H1 (cell line): ENCODE measurements around the gene GNS. TPM values are rescaled to one million over a fixed set of nuclear protein-coding genes. Genes with fewer than 3 reads are reported as not detected.
A peak's percentile ranks its signal among the peaks of the same experiment; 100 is the strongest.

Experiments used
- CTCF ChIA-PET: fragments of 300-600 bp; sonication (Branson Sonifier 250); formaldehyde crosslinking; loops from one replicate; lab custom pipeline; 2021; ENCODE audit not compliant: partially characterized antibody; lab: Charles Lee
- POLR2A ChIA-PET: fragments of 300-600 bp; sonication (Branson Sonifier 250); formaldehyde crosslinking; loops from one replicate; lab custom pipeline; 2021; ENCODE audit warnings: inconsistent platforms; ENCODE audit not compliant: partially characterized antibody; lab: Charles Lee
- DNase-seq, 2 experiments: peaks; one replicate each; pipeline versions ENCODE4 v3.0.0 to v3.0.0-alpha.2; 2010 to 2022; ENCODE audit warnings: low spot score in 2 of 2, low read depth in 1 of 2, mixed read lengths in 1 of 2
- FAIRE-seq: peaks from 2 replicates; lab custom pipeline; 2011; peaks lifted over from hg19 to GRCh38; lab: Jason Lieb, UNC
- H2AFZ ChIP-seq: 2 replicates; pipeline ENCODE4 v1.8.1; 2012; ENCODE audit warnings: low read length, inconsistent platforms
- H2AK5ac ChIP-seq: 2 replicates; pipeline ENCODE4 v1.6.1; 2013; ENCODE audit warnings: low read depth, low read length
- H2BK120ac ChIP-seq: replicated peaks from 2 replicates; pipeline ENCODE3; 2013; ENCODE audit warnings: low read depth, low read length, inconsistent platforms
- H2BK12ac ChIP-seq: 2 replicates; pipeline ENCODE4 v1.6.1; 2013; ENCODE audit warnings: low read depth, low read length
- H2BK15ac ChIP-seq: 2 replicates; pipeline ENCODE4 v1.6.1; 2013; ENCODE audit warnings: low read length
- H2BK20ac ChIP-seq: 2 replicates; pipeline ENCODE4 v1.6.1; 2013; ENCODE audit warnings: low read length
- H2BK5ac ChIP-seq: 2 replicates; pipeline ENCODE4 v1.6.1; 2013; ENCODE audit warnings: low read depth, low read length
- H3K14ac ChIP-seq: 2 replicates; pipeline ENCODE4 v1.6.1; 2013; ENCODE audit warnings: inconsistent platforms; ENCODE audit not compliant: insufficient read length
- H3K18ac ChIP-seq: 2 replicates; pipeline ENCODE4 v1.6.1; 2013; ENCODE audit warnings: low read length; ENCODE audit errors: extremely low read depth
- H3K23ac ChIP-seq: 2 replicates; pipeline ENCODE4 v1.6.1; 2013; ENCODE audit warnings: inconsistent platforms; ENCODE audit not compliant: insufficient read length
- H3K23me2 ChIP-seq: 2 replicates; pipeline ENCODE4 v1.6.1; 2013; ENCODE audit warnings: low read depth, low read length
- H3K27ac ChIP-seq: 2 replicates; pipeline ENCODE4 v1.6.1; 2011; ENCODE audit warnings: low read depth, low read length, inconsistent platforms
- H3K27me3 ChIP-seq, 4 experiments: replicated peaks in 1 of 4; 1 replicate in 1 of 4; 2 replicates in 3 of 4; pipeline versions ENCODE4 v1.6.1 to v1.8.1; 2011 to 2013; ENCODE audit warnings: low read length in 3 of 4, mild to moderate bottlenecking in 3 of 4, inconsistent platforms in 2 of 4, mixed read lengths in 2 of 4, moderate library complexity in 1 of 4; ENCODE audit not compliant: control insufficient read depth in 3 of 4, insufficient read depth in 3 of 4; ENCODE audit errors: extremely low read depth in 1 of 4
- H3K36me3 ChIP-seq, 4 experiments: 2 replicates each; pipeline versions ENCODE4 v1.6.1 to v1.8.1; 2011 to 2013; ENCODE audit warnings: mild to moderate bottlenecking in 4 of 4, low read length in 3 of 4, moderate library complexity in 2 of 4, control low read depth in 1 of 4, inconsistent platforms in 1 of 4; ENCODE audit not compliant: insufficient read depth in 4 of 4, control insufficient read depth in 2 of 4
- H3K4ac ChIP-seq: replicated peaks from 2 replicates; pipeline ENCODE3; 2013; ENCODE audit warnings: low read length, low read depth, mixed read lengths, inconsistent platforms; ENCODE audit not compliant: insufficient read length
- H3K4me1 ChIP-seq, 4 experiments: replicated peaks in 1 of 4; 1 replicate in 1 of 4; 2 replicates in 3 of 4; pipeline versions ENCODE4 v1.6.1 to v1.8.1; 2011 to 2013; ENCODE audit warnings: low read length in 3 of 4, inconsistent platforms in 2 of 4, mixed read lengths in 1 of 4; ENCODE audit not compliant: insufficient read depth in 4 of 4, control insufficient read depth in 3 of 4
- H3K4me2 ChIP-seq, 2 experiments: 2 replicates each; pipeline versions ENCODE4 v1.6.1 to v1.8.1; 2011 to 2013; ENCODE audit warnings: low read depth in 2 of 2, low read length in 2 of 2, control low read depth in 1 of 2, inconsistent platforms in 1 of 2, mild to moderate bottlenecking in 1 of 2; ENCODE audit not compliant: insufficient read depth in 1 of 2
- H3K4me3 ChIP-seq, 4 experiments: fragments of 200-600, 300-600 bp in 1 of 4; sonication (generic), shearing (Covaris generic), sonication (Bioruptor Twin) in 1 of 4; 2 replicates each; pipeline versions ENCODE4 v1.5.1 to v1.8.1; 2011 to 2016; ENCODE audit warnings: low read length in 4 of 4, low read depth in 3 of 4, control low read depth in 2 of 4, inconsistent platforms in 2 of 4, mild to moderate bottlenecking in 2 of 4, mixed read lengths in 1 of 4, moderate library complexity in 1 of 4; ENCODE audit not compliant: insufficient read depth in 2 of 4; ENCODE audit errors: extremely low read depth in 1 of 4
- H3K56ac ChIP-seq: replicated peaks from 2 replicates; pipeline ENCODE3; 2013; ENCODE audit warnings: low read depth, mild to moderate bottlenecking, mixed read lengths, low read length, inconsistent platforms; ENCODE audit not compliant: insufficient read length
- H3K79me1 ChIP-seq: 2 replicates; pipeline ENCODE4 v1.6.1; 2013; ENCODE audit warnings: low read depth, low read length, control low read depth
- H3K79me2 ChIP-seq, 2 experiments: 2 replicates each; pipeline versions ENCODE4 v1.6.1 to v1.8.1; 2012 to 2013; ENCODE audit warnings: low read length in 2 of 2, mild to moderate bottlenecking in 2 of 2, inconsistent platforms in 1 of 2; ENCODE audit not compliant: insufficient read depth in 2 of 2, control insufficient read depth in 1 of 2
- H3K9ac ChIP-seq, 4 experiments: replicated peaks in 1 of 4; 1 replicate in 1 of 4; 2 replicates in 3 of 4; pipeline versions ENCODE4 v1.6.1 to v1.8.1; 2011 to 2013; ENCODE audit warnings: low read depth in 3 of 4, low read length in 3 of 4, control low read depth in 2 of 4, mild to moderate bottlenecking in 2 of 4, moderate library complexity in 2 of 4, inconsistent platforms in 1 of 4; ENCODE audit errors: extremely low read depth in 1 of 4
- H3K9me3 ChIP-seq, 2 experiments: 2 replicates each; pipeline versions ENCODE4 v1.6.1 to v1.8.1; 2012 to 2013; ENCODE audit warnings: mild to moderate bottlenecking in 2 of 2, moderate library complexity in 2 of 2, control low read depth in 1 of 2, inconsistent platforms in 1 of 2, low read depth in 1 of 2, low read length in 1 of 2, mixed read lengths in 1 of 2; ENCODE audit not compliant: insufficient read depth in 2 of 2
- H4K20me1 ChIP-seq, 2 experiments: replicated peaks in 1 of 2; 2 replicates each; pipeline versions ENCODE3 to v1.8.1; 2011 to 2013; ENCODE audit warnings: inconsistent platforms in 2 of 2, low read length in 2 of 2, mild to moderate bottlenecking in 1 of 2; ENCODE audit not compliant: insufficient read depth in 2 of 2, control insufficient read depth in 1 of 2
- H4K5ac ChIP-seq: 2 replicates; pipeline ENCODE4 v1.6.1; 2013; ENCODE audit warnings: low read length, low read depth, mixed read lengths, inconsistent platforms; ENCODE audit not compliant: insufficient read length
- H4K8ac ChIP-seq: 2 replicates; pipeline ENCODE4 v1.8.0; 2013; ENCODE audit warnings: mild to moderate bottlenecking, moderate library complexity, low read length, inconsistent platforms; ENCODE audit not compliant: insufficient read depth; ENCODE audit errors: extremely low read depth
- H4K91ac ChIP-seq: replicated peaks from 2 replicates; pipeline ENCODE3; 2013; ENCODE audit warnings: low read length, mixed read lengths, inconsistent platforms; ENCODE audit not compliant: insufficient read length
- GABPA ChIP-seq: IDR thresholded peaks from 2 replicates; pipeline ENCODE4 v1.6.1; 2011; ENCODE audit warnings: mild to moderate bottlenecking, low read length, moderate library complexity, borderline replicate concordance; ENCODE audit not compliant: insufficient read depth
- JUN ChIP-seq: IDR thresholded peaks from 2 replicates; pipeline ENCODE4 v1.6.1; 2011; ENCODE audit warnings: low read depth, mild to moderate bottlenecking, improper control_type of control experiment, low read length
- NRF1 ChIP-seq: IDR thresholded peaks from 2 replicates; pipeline ENCODE4 v1.6.1; 2011; ENCODE audit warnings: mild to moderate bottlenecking, low read depth, low read length, improper control_type of control experiment
- WGBS, 2 experiments: shearing (Covaris generic) in 1 of 2; methylation state at CpG; one replicate each; pipeline versions ENCODE4 v1.1.6 to v1.1.7; 2013 to 2015; ENCODE audit warnings: low lambda C conversion rate in 2 of 2, mixed read lengths in 2 of 2, inconsistent platforms in 1 of 2, low coverage in 1 of 2, missing lambda C conversion rate in 1 of 2; ENCODE audit not compliant: insufficient replicate concordance in 2 of 2, insufficient coverage in 1 of 2, insufficient read length in 1 of 2; ENCODE audit errors: extremely low coverage in 1 of 2, missing lambda C conversion rate in 1 of 2; 5-methylcytosine and 5-hydroxymethylcytosine counted together
- polyA plus RNA-seq, 7 experiments: library from polyadenylated mRNA; depleted of rRNA in 3 of 7; stranded (reverse) in 5 of 7; unstranded in 2 of 7; fragments of >200 nt in 5 of 7; fragments of 200-250 nt in 2 of 7; gene quantifications; 1 replicate in 5 of 7; 2 replicates in 1 of 7; 4 replicates in 1 of 7; pipeline versions ENCODE4 v1.2.1 to v1.2.3, GENCODE V29; 2011 to 2013; ENCODE audit warnings: missing spikeins in 2 of 7, mixed read lengths in 2 of 7
- total RNA-seq: library from RNA; stranded (reverse); fragmentation: NEBNext Ultra II Directional; extraction: Animal tissue kit (Norgen Biotek cat#: 25700); gene quantifications from 2 replicates; pipeline ENCODE4 v1.2.1, GENCODE V29; 2021

GNS gene
- total and polyA plus RNA-seq, 2 of the 8 experiments (the other 6 are each of a cell fraction or from before 2014, with no cell fraction given), result 16.0 to 28.5 TPM

- Histone ChIP-seq H2BK120ac (no peak overlapping the region), H2BK20ac (no peak overlapping the region), H3K79me2 (peaks cover 11 to 86% of the 10 kb centered on the region in 2 experiments; a peak in 3 of 4 replicates), H3K56ac (no peak overlapping the region), H4K8ac (no peak overlapping the region), H2AK5ac (no peak overlapping the region; the same call in 1 of the 2 replicates), H2BK15ac (no peak overlapping the region), H2BK12ac (no peak overlapping the region; the same call in 1 of the 2 replicates), H2BK5ac (no peak overlapping the region; the same call in 1 of the 2 replicates), H3K23me2 (no peaks in the 10 kb centered on the region), H3K23ac (no peak overlapping the region), H3K27ac (no peak overlapping the region), H3K9me3 (no peaks in the 10 kb centered on the region), H4K91ac (no peak overlapping the region), H3K14ac (no peak overlapping the region), H3K36me3 (no peaks in the 10 kb centered on the region), H3K4ac (no peak overlapping the region), H3K9ac (no peak overlapping the region), H3K4me3 (no peak overlapping the region), H2AFZ (no peak overlapping the region), H3K4me2 (peak overlapping the region in 1 of 2 experiments; percentile 32; a peak in 2 of 4 replicates), H4K5ac (no peak overlapping the region), H3K4me1 (peaks cover 6 to 32% (median 28%) of the 10 kb centered on the region in 4 experiments), H3K27me3 (no peaks in the 10 kb centered on the region), H3K79me1 (peaks cover 6% of the 10 kb centered on the region), H4K20me1 (peaks cover 6 to 12% of the 10 kb centered on the region in 2 experiments), H3K18ac (peak overlapping the region; percentile 5; the same call in 1 of the 2 replicates)
- 86% methylated on average over 2 of the region's 2 CpGs; no CpG with 5 or more reads in 1 of the 2 experiments for WGBS, 2 experiments
- FAIRE-seq (no peak), DNase-seq (no peak)
- POLR2A ChIA-PET, result interaction anchor here (1.4 kb wide), 1 partner anchor 57 kb away, joined by 4 read pairs; no protein-coding TSS in a partner anchor
- CTCF ChIA-PET, result interaction anchor here (0.6 to 2.1 kb wide), 6 partner anchors 10 to 720 kb away, joined by 3 to 10 read pairs (median 4); no protein-coding TSS in a partner anchor
- TF ChIP-seq GABPA, result no peak
- no peak for TF ChIP-seq JUN
- TF ChIP-seq NRF1, result no peak
These were observed 91.4 kb downstream of the GNS start for GRCh38 chr12:64667793-64668192.
